Measurements from ENCODE around the gene GTF2IRD1. TPM values are rescaled to one million over a fixed set of nuclear protein-coding genes. Genes with fewer than 3 reads are reported as not detected.

The GTF2IRD1 gene
- total and polyA plus RNA-seq, 2 of the 13 experiments (the other 11 are each of a cell fraction or from before 2014, with no cell fraction given) = 16.5 to 26.7 TPM

DNA sequence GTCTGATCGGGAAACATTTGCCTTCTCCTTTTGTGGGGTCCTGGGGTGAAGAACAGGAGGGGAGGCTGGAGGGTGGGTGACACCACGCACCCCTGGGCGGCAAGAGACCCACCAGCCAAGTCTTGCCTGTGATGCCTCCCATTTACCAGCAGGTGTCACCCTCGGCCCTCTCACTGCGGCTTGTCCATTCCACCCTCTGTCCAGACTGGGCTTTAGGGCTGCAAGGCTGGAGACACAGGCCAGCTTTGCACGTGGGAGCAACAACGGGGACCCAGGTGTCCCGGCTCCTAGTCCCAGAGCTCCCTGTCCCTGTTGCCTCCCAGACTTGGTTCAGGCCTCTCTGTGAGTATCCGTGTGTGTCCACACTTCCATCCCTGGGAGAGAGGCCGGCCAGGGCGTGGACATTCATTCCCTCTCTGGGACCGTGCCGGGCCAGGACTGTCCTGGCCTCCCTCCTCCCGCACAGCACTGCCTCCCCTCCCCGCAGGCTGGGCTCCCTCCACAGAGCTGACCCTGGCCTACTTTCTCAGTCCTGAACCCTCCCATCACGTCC, 36.2 kb upstream of the GTF2IRD1 start (continued):
- TF ChIP-seq, protein P1, sequence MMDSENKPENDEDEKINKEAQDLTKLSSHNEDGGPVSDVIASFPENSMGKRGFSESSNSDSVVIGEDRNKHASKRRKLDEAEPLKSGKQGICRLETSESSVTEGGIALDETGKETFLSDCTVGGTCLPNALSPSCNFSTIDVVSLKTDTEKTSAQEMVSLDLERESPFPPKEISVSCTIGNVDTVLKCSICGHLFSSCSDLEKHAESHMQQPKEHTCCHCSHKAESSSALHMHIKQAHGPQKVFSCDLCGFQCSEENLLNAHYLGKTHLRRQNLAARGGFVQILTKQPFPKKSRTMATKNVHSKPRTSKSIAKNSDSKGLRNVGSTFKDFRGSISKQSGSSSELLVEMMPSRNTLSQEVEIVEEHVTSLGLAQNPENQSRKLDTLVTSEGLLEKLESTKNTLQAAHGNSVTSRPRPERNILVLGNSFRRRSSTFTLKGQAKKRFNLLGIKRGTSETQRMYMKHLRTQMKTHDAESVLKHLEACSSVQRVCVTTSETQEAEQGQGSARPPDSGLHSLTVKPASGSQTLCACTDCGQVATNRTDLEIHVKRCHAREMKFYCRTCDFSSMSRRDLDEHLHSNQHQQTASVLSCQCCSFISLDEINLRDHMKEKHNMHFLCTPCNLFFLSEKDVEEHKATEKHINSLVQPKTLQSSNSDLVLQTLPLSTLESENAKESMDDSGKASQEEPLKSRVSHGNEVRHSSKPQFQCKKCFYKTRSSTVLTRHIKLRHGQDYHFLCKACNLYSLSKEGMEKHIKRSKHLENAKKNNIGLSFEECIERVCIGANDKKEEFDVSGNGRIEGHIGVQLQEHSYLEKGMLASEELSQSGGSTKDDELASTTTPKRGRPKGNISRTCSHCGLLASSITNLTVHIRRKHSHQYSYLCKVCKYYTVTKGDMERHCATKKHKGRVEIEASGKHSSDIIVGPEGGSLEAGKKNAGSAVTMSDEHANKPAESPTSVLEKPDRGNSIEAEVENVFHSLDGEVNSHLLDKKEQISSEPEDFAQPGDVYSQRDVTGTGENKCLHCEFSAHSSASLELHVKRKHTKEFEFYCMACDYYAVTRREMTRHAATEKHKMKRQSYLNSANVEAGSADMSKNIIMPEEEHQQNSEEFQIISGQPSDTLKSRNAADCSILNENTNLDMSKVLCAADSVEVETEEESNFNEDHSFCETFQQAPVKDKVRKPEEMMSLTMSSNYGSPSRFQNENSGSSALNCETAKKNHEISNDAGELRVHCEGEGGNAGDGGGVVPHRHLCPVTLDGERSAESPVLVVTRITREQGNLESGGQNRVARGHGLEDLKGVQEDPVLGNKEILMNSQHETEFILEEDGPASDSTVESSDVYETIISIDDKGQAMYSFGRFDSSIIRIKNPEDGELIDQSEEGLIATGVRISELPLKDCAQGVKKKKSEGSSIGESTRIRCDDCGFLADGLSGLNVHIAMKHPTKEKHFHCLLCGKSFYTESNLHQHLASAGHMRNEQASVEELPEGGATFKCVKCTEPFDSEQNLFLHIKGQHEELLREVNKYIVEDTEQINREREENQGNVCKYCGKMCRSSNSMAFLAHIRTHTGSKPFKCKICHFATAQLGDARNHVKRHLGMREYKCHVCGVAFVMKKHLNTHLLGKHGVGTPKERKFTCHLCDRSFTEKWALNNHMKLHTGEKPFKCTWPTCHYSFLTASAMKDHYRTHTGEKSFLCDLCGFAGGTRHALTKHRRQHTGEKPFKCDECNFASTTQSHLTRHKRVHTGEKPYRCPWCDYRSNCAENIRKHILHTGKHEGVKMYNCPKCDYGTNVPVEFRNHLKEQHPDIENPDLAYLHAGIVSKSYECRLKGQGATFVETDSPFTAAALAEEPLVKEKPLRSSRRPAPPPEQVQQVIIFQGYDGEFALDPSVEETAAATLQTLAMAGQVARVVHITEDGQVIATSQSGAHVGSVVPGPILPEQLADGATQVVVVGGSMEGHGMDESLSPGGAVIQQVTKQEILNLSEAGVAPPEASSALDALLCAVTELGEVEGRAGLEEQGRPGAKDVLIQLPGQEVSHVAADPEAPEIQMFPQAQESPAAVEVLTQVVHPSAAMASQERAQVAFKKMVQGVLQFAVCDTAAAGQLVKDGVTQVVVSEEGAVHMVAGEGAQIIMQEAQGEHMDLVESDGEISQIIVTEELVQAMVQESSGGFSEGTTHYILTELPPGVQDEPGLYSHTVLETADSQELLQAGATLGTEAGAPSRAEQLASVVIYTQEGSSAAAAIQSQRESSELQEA (CRISPR knock-in tag; IDR thresholded peaks at IDR 0.05; ENCODE audit: not compliant biosample characterization) = no peak
- TF ChIP-seq KDM5A (IDR thresholded peaks at IDR 0.05; ENCODE audit: borderline replicate concordance, low read length) (no peak), HNRNPLL (IDR thresholded peaks at IDR 0.05; ENCODE audit: low read depth, low read length, poor library complexity, severe bottlenecking) (no peak), KLF12 (CRISPR knock-in tag; IDR thresholded peaks at IDR 0.05; ENCODE audit: borderline replicate concordance) (no peak), PHF20 (CRISPR knock-in tag; IDR thresholded peaks at IDR 0.05) (no peak), THAP11 (CRISPR knock-in tag; IDR thresholded peaks at IDR 0.05) (no peak), ZNF382 (CRISPR knock-in tag; IDR thresholded peaks at IDR 0.05; ENCODE audit: borderline replicate concordance) (no peak), HOXA9 (CRISPR knock-in tag; IDR thresholded peaks at IDR 0.05; ENCODE audit: borderline replicate concordance) (no peak), ZSCAN20 (CRISPR knock-in tag; IDR thresholded peaks at IDR 0.05; ENCODE audit: borderline replicate concordance) (no peak), KDM6A (CRISPR knock-in tag; IDR thresholded peaks at IDR 0.05; ENCODE audit: low read depth) (no peak), SAP130 (CRISPR knock-in tag; IDR thresholded peaks at IDR 0.05; ENCODE audit: low read depth) (peak; percentile 22; the same call in 1 of the 2 replicates), ETV6 (CRISPR knock-in tag; conservative IDR thresholded peaks at IDR 0.05) (no peak), ZNF160 (CRISPR knock-in tag; IDR thresholded peaks at IDR 0.05) (no peak), MEIS2 (CRISPR knock-in tag; IDR thresholded peaks at IDR 0.05) (no peak), ONECUT2 (CRISPR knock-in tag; IDR thresholded peaks at IDR 0.05) (no peak), ADNP (CRISPR knock-in tag; IDR thresholded peaks at IDR 0.05) (no peak)
- TF ChIP-seq, protein P2, sequence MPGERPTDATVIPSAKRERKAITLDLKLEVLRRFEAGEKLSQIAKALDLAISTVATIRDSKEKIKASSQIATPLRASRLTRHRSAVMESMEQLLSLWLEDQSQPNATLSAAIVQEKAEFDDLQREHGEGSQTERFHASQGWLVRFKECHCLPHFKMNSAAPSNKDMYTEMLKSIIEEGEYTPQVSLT (CRISPR knock-in tag; IDR thresholded peaks at IDR 0.05; ENCODE audit: borderline replicate concordance, low read depth) = no peak
- TF ChIP-seq, protein P3, sequence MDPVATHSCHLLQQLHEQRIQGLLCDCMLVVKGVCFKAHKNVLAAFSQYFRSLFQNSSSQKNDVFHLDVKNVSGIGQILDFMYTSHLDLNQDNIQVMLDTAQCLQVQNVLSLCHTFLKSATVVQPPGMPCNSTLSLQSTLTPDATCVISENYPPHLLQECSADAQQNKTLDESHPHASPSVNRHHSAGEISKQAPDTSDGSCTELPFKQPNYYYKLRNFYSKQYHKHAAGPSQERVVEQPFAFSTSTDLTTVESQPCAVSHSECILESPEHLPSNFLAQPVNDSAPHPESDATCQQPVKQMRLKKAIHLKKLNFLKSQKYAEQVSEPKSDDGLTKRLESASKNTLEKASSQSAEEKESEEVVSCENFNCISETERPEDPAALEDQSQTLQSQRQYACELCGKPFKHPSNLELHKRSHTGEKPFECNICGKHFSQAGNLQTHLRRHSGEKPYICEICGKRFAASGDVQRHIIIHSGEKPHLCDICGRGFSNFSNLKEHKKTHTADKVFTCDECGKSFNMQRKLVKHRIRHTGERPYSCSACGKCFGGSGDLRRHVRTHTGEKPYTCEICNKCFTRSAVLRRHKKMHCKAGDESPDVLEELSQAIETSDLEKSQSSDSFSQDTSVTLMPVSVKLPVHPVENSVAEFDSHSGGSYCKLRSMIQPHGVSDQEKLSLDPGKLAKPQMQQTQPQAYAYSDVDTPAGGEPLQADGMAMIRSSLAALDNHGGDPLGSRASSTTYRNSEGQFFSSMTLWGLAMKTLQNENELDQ (CRISPR knock-in tag; IDR thresholded peaks at IDR 0.05; ENCODE audit: borderline replicate concordance) = no peak
- TF ChIP-seq, protein P4, sequence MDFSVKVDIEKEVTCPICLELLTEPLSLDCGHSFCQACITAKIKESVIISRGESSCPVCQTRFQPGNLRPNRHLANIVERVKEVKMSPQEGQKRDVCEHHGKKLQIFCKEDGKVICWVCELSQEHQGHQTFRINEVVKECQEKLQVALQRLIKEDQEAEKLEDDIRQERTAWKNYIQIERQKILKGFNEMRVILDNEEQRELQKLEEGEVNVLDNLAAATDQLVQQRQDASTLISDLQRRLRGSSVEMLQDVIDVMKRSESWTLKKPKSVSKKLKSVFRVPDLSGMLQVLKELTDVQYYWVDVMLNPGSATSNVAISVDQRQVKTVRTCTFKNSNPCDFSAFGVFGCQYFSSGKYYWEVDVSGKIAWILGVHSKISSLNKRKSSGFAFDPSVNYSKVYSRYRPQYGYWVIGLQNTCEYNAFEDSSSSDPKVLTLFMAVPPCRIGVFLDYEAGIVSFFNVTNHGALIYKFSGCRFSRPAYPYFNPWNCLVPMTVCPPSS (IDR thresholded peaks at IDR 0.05) = no peak
